Liver (tissue), 9 donors: ENCODE results near the gene IFRD2. TPM values are rescaled to one million over a fixed set of nuclear protein-coding genes. Genes with fewer than 3 reads are reported as not detected.

Experiments used
- DNase-seq: peaks from one replicate; pipeline ENCODE4 v3.0.0-alpha.2; 2017; ENCODE audit warnings: low spot score
- H3K27ac ChIP-seq, 2 donors: one replicate each; pipeline ENCODE4 v1.7.0; 2013; ENCODE audit warnings: inconsistent platforms in 2 of 2, low read length in 2 of 2, control low read depth in 1 of 2, low read depth in 1 of 2, mild to moderate bottlenecking in 1 of 2
- H3K27me3 ChIP-seq, 4 donors: one replicate each; pipeline versions ENCODE4 v1.6.1 to v1.7.0; 2013; ENCODE audit warnings: low read length in 3 of 4, inconsistent platforms in 1 of 4, mild to moderate bottlenecking in 1 of 4, moderate library complexity in 1 of 4; ENCODE audit not compliant: control insufficient read depth in 4 of 4, insufficient read depth in 4 of 4
- H3K36me3 ChIP-seq, 4 donors: one replicate each; pipeline versions ENCODE4 v1.6.1 to v1.7.0; 2013; ENCODE audit warnings: low read length in 3 of 4, mild to moderate bottlenecking in 3 of 4, low read depth in 1 of 4, moderate library complexity in 1 of 4; ENCODE audit not compliant: control insufficient read depth in 4 of 4, insufficient read depth in 3 of 4
- H3K4me1 ChIP-seq, 4 donors: one replicate each; pipeline versions ENCODE4 v1.6.1 to v1.7.0; 2013; ENCODE audit warnings: low read length in 3 of 4, mild to moderate bottlenecking in 3 of 4, moderate library complexity in 1 of 4; ENCODE audit not compliant: control insufficient read depth in 4 of 4, insufficient read depth in 4 of 4
- H3K4me3 ChIP-seq, 3 donors: one replicate each; pipeline versions ENCODE4 v1.6.1 to v1.7.0; 2013; ENCODE audit warnings: low read length in 3 of 3, control low read depth in 1 of 3, low read depth in 1 of 3, mild to moderate bottlenecking in 1 of 3
- H3K9ac ChIP-seq, 2 donors: one replicate each; pipeline ENCODE4 v1.7.0; 2013; ENCODE audit warnings: low read length in 2 of 2, mild to moderate bottlenecking in 2 of 2, moderate library complexity in 2 of 2, control low read depth in 1 of 2, low read depth in 1 of 2
- H3K9me3 ChIP-seq, 4 donors: one replicate each; pipeline versions ENCODE4 v1.6.1 to v1.7.0; 2013; ENCODE audit warnings: low read length in 3 of 4; ENCODE audit not compliant: control insufficient read depth in 4 of 4
- ATF3 ChIP-seq: IDR thresholded peaks from 2 replicates; pipeline ENCODE4 v1.6.1; 2016; ENCODE audit warnings: antibody characterized with exemption
- CTCF ChIP-seq: fragments of 150-350 bp; IDR thresholded peaks from 2 replicates; pipeline ENCODE4 v1.5.1; 2017; ENCODE audit warnings: improper control_type of control experiment, low read depth, low read length; ENCODE audit not compliant: missing input control
- EGR1 ChIP-seq, 2 donors: IDR thresholded peaks; 2 replicates each; pipeline ENCODE4 v1.6.1; 2016 to 2018; ENCODE audit warnings: antibody characterized with exemption in 2 of 2, low read depth in 2 of 2
- FOXA1 ChIP-seq: IDR thresholded peaks from 2 replicates; pipeline ENCODE4 v1.6.1; 2016; ENCODE audit warnings: antibody characterized with exemption
- FOXA2 ChIP-seq: IDR thresholded peaks from 2 replicates; pipeline ENCODE4 v1.6.1; 2016; ENCODE audit warnings: antibody characterized with exemption
- GABPA ChIP-seq, 2 donors: IDR thresholded peaks in 1 of 2; conservative IDR thresholded peaks in 1 of 2; 2 replicates each; pipeline ENCODE4 v1.6.1; 2016; ENCODE audit warnings: antibody characterized with exemption in 2 of 2, mild to moderate bottlenecking in 1 of 2, moderate library complexity in 1 of 2
- HNF4A ChIP-seq, 2 donors: conservative IDR thresholded peaks; 2 replicates each; pipeline ENCODE4 v1.6.1; 2016; ENCODE audit warnings: antibody characterized with exemption in 2 of 2, mild to moderate bottlenecking in 2 of 2
- HNF4G ChIP-seq: IDR thresholded peaks from 2 replicates; pipeline ENCODE4 v1.6.1; 2016; ENCODE audit warnings: antibody characterized with exemption
- JUND ChIP-seq, 2 donors: IDR thresholded peaks; 2 replicates each; pipeline ENCODE4 v1.6.1; 2016; ENCODE audit warnings: antibody characterized with exemption in 2 of 2
- MAX ChIP-seq: IDR thresholded peaks from 2 replicates; pipeline ENCODE4 v1.6.1; 2016; ENCODE audit warnings: antibody characterized with exemption
- NR2F2 ChIP-seq: IDR thresholded peaks from 2 replicates; pipeline ENCODE4 v1.6.1; 2016; ENCODE audit warnings: antibody characterized with exemption
- RAD21 ChIP-seq, 2 donors: IDR thresholded peaks; 2 replicates each; pipeline ENCODE4 v1.6.1; 2016; ENCODE audit warnings: antibody characterized with exemption in 2 of 2, mild to moderate bottlenecking in 2 of 2
- REST ChIP-seq: IDR thresholded peaks from 2 replicates; pipeline ENCODE4 v1.6.1; 2016; ENCODE audit warnings: antibody characterized with exemption, mild to moderate bottlenecking
- RXRA ChIP-seq, 2 donors: IDR thresholded peaks; 2 replicates each; pipeline ENCODE4 v1.6.1; 2017 to 2018; ENCODE audit warnings: antibody characterized with exemption in 2 of 2, mild to moderate bottlenecking in 1 of 2
- SP1 ChIP-seq: IDR thresholded peaks from 2 replicates; pipeline ENCODE4 v1.6.1; 2018; ENCODE audit warnings: antibody characterized with exemption, mild to moderate bottlenecking
- TAF1 ChIP-seq: conservative IDR thresholded peaks from 2 replicates; pipeline ENCODE4 v1.6.1; 2016; ENCODE audit warnings: antibody characterized with exemption, mild to moderate bottlenecking
- YY1 ChIP-seq: IDR thresholded peaks from 2 replicates; pipeline ENCODE4 v1.6.1; 2016; ENCODE audit warnings: antibody characterized with exemption, mild to moderate bottlenecking
- ZBTB33 ChIP-seq: IDR thresholded peaks from 2 replicates; pipeline ENCODE4 v1.6.1; 2016; ENCODE audit warnings: antibody characterized with exemption
- WGBS: extraction: QIAGEN DNeasy Blood & Tissue Kit; methylation state at CpG from one replicate; pipeline ENCODE4 v1.1.7; 2013; 5-methylcytosine and 5-hydroxymethylcytosine counted together
- polyA plus RNA-seq, 2 donors: library from polyadenylated mRNA; stranded (reverse) in 1 of 2; unstranded in 1 of 2; fragments of 200-250 nt in 1 of 2; fragments of >200 nt in 1 of 2; fragmentation: Nextera tagmentation in 1 of 2; extraction: Ambion mirVana in 1 of 2; gene quantifications; one replicate each; pipeline versions ENCODE4 v1.2.1 to v1.2.3, GENCODE V29; 2013 to 2015
- total RNA-seq, 2 donors: library from RNA; depleted of rRNA; stranded (reverse); fragments of >200 nt; gene quantifications; one replicate each; pipeline ENCODE4 v1.2.3, GENCODE V29; 2014
- donor health status: healthy.
- donor health status: healthy.
- donor health status: healthy.
- donor health status: healthy.
- donor health status: healthy.

The IFRD2 gene
- total and polyA plus RNA-seq, 4 donors: 55.7 to 91.2 (median 63.2) TPM

GRCh38 chr3:50261505-50261904 lies 30.7 kb downstream of the IFRD2 start:
- H3K36me3 ChIP-seq: peaks cover 8 to 15% (median 11%) of the 10 kb centered on the region in 4 donors
- no peak overlapping the region for H3K4me3 ChIP-seq
- H3K9ac ChIP-seq: no peak overlapping the region
- WGBS: 86% methylated on average over 2 of the region's 2 CpGs
- H3K27me3 ChIP-seq: no peaks in the 10 kb centered on the region
- H3K4me1 ChIP-seq: peaks cover 5 to 26% (median 9%) of the 10 kb centered on the region in 4 donors
- no peak for DNase-seq
- TF ChIP-seq FOXA2: no peak
- no peak for TF ChIP-seq RXRA (IDR thresholded peaks at IDR 0.05)
- no peak for TF ChIP-seq HNF4A (conservative IDR thresholded peaks at IDR 0.05)
- no peak for TF ChIP-seq JUND (IDR thresholded peaks at IDR 0.05)
- no peak for TF ChIP-seq ATF3
- TF ChIP-seq ZBTB33: no peak
- TF ChIP-seq TAF1: no peak
- no peak for TF ChIP-seq YY1
- TF ChIP-seq EGR1 (IDR thresholded peaks at IDR 0.05; ENCODE audit: low read depth in 2 of 2): no peak
- TF ChIP-seq RAD21 (IDR thresholded peaks at IDR 0.05): no peak
- no peak for TF ChIP-seq FOXA1
- TF ChIP-seq MAX: no peak
- no peak for TF ChIP-seq GABPA (IDR thresholded peaks at IDR 0.05 in 1 of 2, conservative IDR thresholded peaks at IDR 0.05 in 1 of 2)
- no peak for TF ChIP-seq SP1
- no peak for TF ChIP-seq NR2F2
- TF ChIP-seq HNF4G: no peak
- no peak for TF ChIP-seq REST
- no peak for TF ChIP-seq CTCF
- H3K27ac ChIP-seq: no peak overlapping the region
- H3K9me3 ChIP-seq: no peaks in the 10 kb centered on the region
